ENCODE measurements around the gene CBFB. TPM values are rescaled to one million over a fixed set of nuclear protein-coding genes. Genes with fewer than 3 reads are reported as not detected.

CBFB gene
- total RNA-seq, 1 experiment from 2014 or later: 87.1 TPM

DNA sequence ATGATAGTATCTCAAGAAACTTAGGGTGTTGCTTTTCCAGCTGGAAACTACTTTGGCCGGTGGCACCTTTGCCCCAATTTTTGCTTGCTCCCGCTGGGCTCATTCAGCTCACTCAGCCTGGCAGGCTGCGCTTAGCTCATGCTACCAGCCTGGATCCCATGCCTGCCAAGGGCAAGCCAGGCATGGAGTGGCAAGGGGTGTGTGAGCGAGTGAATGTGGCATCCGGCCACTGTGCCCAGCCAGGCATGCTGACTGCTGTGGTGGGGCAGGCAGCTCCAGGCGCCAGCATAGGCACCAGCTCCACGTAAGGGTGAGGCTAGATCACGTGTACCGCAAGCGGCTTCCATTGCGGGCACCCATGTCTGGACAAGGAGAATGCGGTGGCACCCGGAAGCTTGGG lies 112.4 kb downstream of the CBFB start:
- peaks cover 77% of the 10 kb centered on the region for H3K36me3 Mint-ChIP-seq (ENCODE audit: insufficient read depth, unreplicated experiment)
- TF ChIP-seq, protein P1, sequence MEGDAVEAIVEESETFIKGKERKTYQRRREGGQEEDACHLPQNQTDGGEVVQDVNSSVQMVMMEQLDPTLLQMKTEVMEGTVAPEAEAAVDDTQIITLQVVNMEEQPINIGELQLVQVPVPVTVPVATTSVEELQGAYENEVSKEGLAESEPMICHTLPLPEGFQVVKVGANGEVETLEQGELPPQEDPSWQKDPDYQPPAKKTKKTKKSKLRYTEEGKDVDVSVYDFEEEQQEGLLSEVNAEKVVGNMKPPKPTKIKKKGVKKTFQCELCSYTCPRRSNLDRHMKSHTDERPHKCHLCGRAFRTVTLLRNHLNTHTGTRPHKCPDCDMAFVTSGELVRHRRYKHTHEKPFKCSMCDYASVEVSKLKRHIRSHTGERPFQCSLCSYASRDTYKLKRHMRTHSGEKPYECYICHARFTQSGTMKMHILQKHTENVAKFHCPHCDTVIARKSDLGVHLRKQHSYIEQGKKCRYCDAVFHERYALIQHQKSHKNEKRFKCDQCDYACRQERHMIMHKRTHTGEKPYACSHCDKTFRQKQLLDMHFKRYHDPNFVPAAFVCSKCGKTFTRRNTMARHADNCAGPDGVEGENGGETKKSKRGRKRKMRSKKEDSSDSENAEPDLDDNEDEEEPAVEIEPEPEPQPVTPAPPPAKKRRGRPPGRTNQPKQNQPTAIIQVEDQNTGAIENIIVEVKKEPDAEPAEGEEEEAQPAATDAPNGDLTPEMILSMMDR (IDR thresholded peaks at IDR 0.05; ENCODE audit: unreplicated experiment): no peak
- H3K27ac Mint-ChIP-seq (ENCODE audit: low read depth, unreplicated experiment): no peak overlapping the region
- no TSS peak for BruUV-seq (replicated peaks)
- H3K9me3 Mint-ChIP-seq (ENCODE audit: unreplicated experiment): no peaks in the 10 kb centered on the region
- no peak for DNase-seq (ENCODE audit: unreplicated experiment)
- POLR2A ChIA-PET: interaction anchor here (0.6 kb wide), 1 partner anchor 38 kb away, joined by 3 read pairs; no protein-coding TSS in a partner anchor
- intact Hi-C loops (cut with micrococcal nuclease): no loop called here
- H3K4me3 Mint-ChIP-seq (ENCODE audit: unreplicated experiment): no peak overlapping the region
- CTCF ChIA-PET: interaction anchor here (0.6 to 1.6 kb wide), 8 partner anchors 11 to 405 kb away, joined by 3 to 4 read pairs (median 4); no protein-coding TSS in a partner anchor
- H3K4me1 Mint-ChIP-seq (ENCODE audit: insufficient read depth, unreplicated experiment): no peaks in the 10 kb centered on the region
- no peaks in the 10 kb centered on the region for H3K27me3 Mint-ChIP-seq (ENCODE audit: insufficient read depth, unreplicated experiment)

DNA sequence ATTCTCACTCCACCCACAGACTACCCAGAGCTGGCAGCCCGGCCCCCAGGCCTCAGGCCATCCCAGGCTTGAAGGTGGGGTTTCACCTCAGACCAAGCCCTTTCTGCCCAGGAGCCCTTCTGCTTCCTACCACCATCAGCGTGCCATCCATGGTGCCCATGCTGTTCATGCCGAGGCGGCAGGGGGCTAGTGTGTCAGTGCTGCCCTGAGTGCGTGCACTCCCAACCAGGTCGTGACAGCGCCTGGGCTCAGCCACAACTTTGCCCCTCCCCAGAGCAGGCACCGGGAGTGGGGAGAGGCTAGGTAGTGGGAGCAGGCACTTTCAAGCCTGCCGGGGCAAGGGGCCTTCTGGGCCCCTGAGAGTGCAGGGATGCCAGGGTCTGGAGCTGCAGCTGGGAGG lies 113.4 kb downstream of the CBFB start:
- H3K9me3 Mint-ChIP-seq (ENCODE audit: unreplicated experiment): no peaks in the 10 kb centered on the region
- BruUV-seq (replicated peaks): no TSS peak
- no peak overlapping the region for H3K4me3 Mint-ChIP-seq (ENCODE audit: unreplicated experiment)
- H3K27me3 Mint-ChIP-seq (ENCODE audit: insufficient read depth, unreplicated experiment): no peaks in the 10 kb centered on the region
- intact Hi-C loops (cut with micrococcal nuclease): no loop called here
- TF ChIP-seq, protein P1 (IDR thresholded peaks at IDR 0.05; ENCODE audit: unreplicated experiment): no peak
- H3K36me3 Mint-ChIP-seq (ENCODE audit: insufficient read depth, unreplicated experiment): peaks cover 77% of the 10 kb centered on the region
- DNase-seq (ENCODE audit: unreplicated experiment): no peak
- H3K4me1 Mint-ChIP-seq (ENCODE audit: insufficient read depth, unreplicated experiment): peaks cover under 1% of the 10 kb centered on the region
- CTCF ChIA-PET: interaction anchor here (0.6 to 1.4 kb wide), 5 partner anchors 17 to 171 kb away, joined by 3 to 4 read pairs (median 3); partner anchors contain the start of genes CES4A, FBXL8 and TRADD
- no peak overlapping the region for H3K27ac Mint-ChIP-seq (ENCODE audit: low read depth, unreplicated experiment)
- POLR2A ChIA-PET: no interaction called here

- no peak for DNase-seq (ENCODE audit: unreplicated experiment)
- BruUV-seq (replicated peaks): no TSS peak
- CTCF ChIA-PET: interaction anchor here (1.1 kb wide), 1 partner anchor 10 kb away, joined by 4 read pairs; no protein-coding TSS in a partner anchor
- Mint-ChIP-seq H3K36me3 (ENCODE audit: insufficient read depth, unreplicated experiment) (peaks cover 72% of the 10 kb centered on the region), H3K27ac (ENCODE audit: low read depth, unreplicated experiment) (no peak overlapping the region), H3K4me1 (ENCODE audit: insufficient read depth, unreplicated experiment) (peaks cover 7% of the 10 kb centered on the region), H3K9me3 (ENCODE audit: unreplicated experiment) (no peaks in the 10 kb centered on the region), H3K4me3 (ENCODE audit: unreplicated experiment) (no peak overlapping the region), H3K27me3 (ENCODE audit: insufficient read depth, unreplicated experiment) (no peaks in the 10 kb centered on the region)
- intact Hi-C loops (cut with micrococcal nuclease): no loop called here
- TF ChIP-seq, protein P1 (IDR thresholded peaks at IDR 0.05; ENCODE audit: unreplicated experiment): no peak
- POLR2A ChIA-PET: no interaction called here
Observed at GRCh38 chr16:67144943-67145342, 116.0 kb downstream of the CBFB start.

GRCh38 chr16:67145746-67146145 lies 116.8 kb downstream of the CBFB start:
- no peak overlapping the region for H3K27ac Mint-ChIP-seq (ENCODE audit: low read depth, unreplicated experiment)
- peaks cover 66% of the 10 kb centered on the region for H3K36me3 Mint-ChIP-seq (ENCODE audit: insufficient read depth, unreplicated experiment)
- no peaks in the 10 kb centered on the region for H3K9me3 Mint-ChIP-seq (ENCODE audit: unreplicated experiment)
- H3K27me3 Mint-ChIP-seq (ENCODE audit: insufficient read depth, unreplicated experiment): no peaks in the 10 kb centered on the region
- TF ChIP-seq, protein P1 (IDR thresholded peaks at IDR 0.05; ENCODE audit: unreplicated experiment): no peak
- H3K4me3 Mint-ChIP-seq (ENCODE audit: unreplicated experiment): no peak overlapping the region
- ChIA-PET POLR2A (no interaction called here), CTCF (interaction anchor here (0.6 to 1.4 kb wide), 2 partner anchors 9 to 50 kb away, joined by 3 to 4 read pairs; no protein-coding TSS in a partner anchor)
- intact Hi-C loops (cut with micrococcal nuclease): no loop called here
- H3K4me1 Mint-ChIP-seq (ENCODE audit: insufficient read depth, unreplicated experiment): peaks cover 7% of the 10 kb centered on the region
- DNase-seq (ENCODE audit: unreplicated experiment): no peak
- BruUV-seq (replicated peaks): no TSS peak
